H1 (cell line): ENCODE measurements around the gene LTA. TPM values are rescaled to one million over a fixed set of nuclear protein-coding genes. Genes with fewer than 3 reads are reported as not detected.
A peak's percentile ranks its signal among the peaks of the same experiment; 100 is the strongest.

Experiments
- CBX5 ChIP-seq: fragments of 300-800, 300-1000 bp; sonication (generic); IDR thresholded peaks from 2 replicates; pipeline ENCODE4 v1.7.1; 2016; ENCODE audit warnings: antibody characterized with exemption, low read length, low read depth
- CBX8 ChIP-seq: fragments of 300-800, 300-1000 bp; sonication (generic); IDR thresholded peaks from 2 replicates; pipeline ENCODE4 v1.7.1; 2016; ENCODE audit warnings: low read depth, low read length, borderline replicate concordance
- CEBPB ChIP-seq: IDR thresholded peaks from 2 replicates; pipeline ENCODE4 v1.6.1; 2012; ENCODE audit warnings: low read depth, low read length
- HDAC2 ChIP-seq, 2 experiments: fragments of 300-600 bp in 1 of 2; sonication (generic) in 1 of 2; IDR thresholded peaks; 2 replicates each; pipeline ENCODE4 v1.6.1; 2011 to 2012; ENCODE audit warnings: low read depth in 2 of 2, low read length in 2 of 2, mild to moderate bottlenecking in 2 of 2, moderate library complexity in 2 of 2, borderline replicate concordance in 1 of 2, inconsistent platforms in 1 of 2
- JUN ChIP-seq: IDR thresholded peaks from 2 replicates; pipeline ENCODE4 v1.6.1; 2011; ENCODE audit warnings: low read depth, mild to moderate bottlenecking, improper control_type of control experiment, low read length
- JUND ChIP-seq: IDR thresholded peaks from 2 replicates; pipeline ENCODE4 v1.6.1; 2011; ENCODE audit warnings: mild to moderate bottlenecking, improper control_type of control experiment, low read length
- KDM4A ChIP-seq: IDR thresholded peaks from one replicate; pipeline ENCODE4 v1.7.1; 2012; ENCODE audit warnings: low read depth, mild to moderate bottlenecking, moderate library complexity, low read length, inconsistent platforms; ENCODE audit not compliant: severe bottlenecking
- NANOG ChIP-seq: IDR thresholded peaks from 2 replicates; pipeline ENCODE4 v1.6.1; 2011; ENCODE audit warnings: low read length, low read depth, mild to moderate bottlenecking, inconsistent platforms; ENCODE audit not compliant: insufficient read depth, poor library complexity, severe bottlenecking
- PHF8 ChIP-seq: fragments of 200-600 bp; sonication (generic); conservative IDR thresholded peaks from 2 replicates; pipeline ENCODE4 v1.7.1; 2012; ENCODE audit warnings: low read depth, mild to moderate bottlenecking, inconsistent platforms, low read length, moderate library complexity
- POLR2A ChIP-seq, 2 experiments: IDR thresholded peaks; 1 replicate in 1 of 2; 2 replicates in 1 of 2; pipeline ENCODE4 v1.6.1; 2011; ENCODE audit warnings: low read depth in 2 of 2, low read length in 2 of 2, mild to moderate bottlenecking in 2 of 2; ENCODE audit errors: control extremely low read depth in 1 of 2
- POLR2AphosphoS5 ChIP-seq: IDR thresholded peaks from 2 replicates; pipeline ENCODE4 v1.6.1; 2011; ENCODE audit warnings: low read depth, low read length
- POU5F1 ChIP-seq: IDR thresholded peaks from 2 replicates; pipeline ENCODE4 v1.6.1; 2011; ENCODE audit warnings: low read depth, mild to moderate bottlenecking, low read length, moderate library complexity
- RFX5 ChIP-seq: IDR thresholded peaks from 2 replicates; pipeline ENCODE4 v1.6.1; 2011; ENCODE audit warnings: low read depth, low read length, improper control_type of control experiment, borderline replicate concordance
- SAP30 ChIP-seq: fragments of 300-600 bp; sonication (generic); IDR thresholded peaks from 2 replicates; pipeline ENCODE4 v1.7.1; 2012; ENCODE audit warnings: low read length, moderate library complexity, mild to moderate bottlenecking, inconsistent platforms; ENCODE audit not compliant: insufficient read depth, insufficient replicate concordance
- SIN3A ChIP-seq, 2 experiments: IDR thresholded peaks in 1 of 2; conservative IDR thresholded peaks in 1 of 2; 2 replicates each; pipeline ENCODE4 v1.6.1; 2011 to 2012; ENCODE audit warnings: low read length in 2 of 2, improper control_type of control experiment in 1 of 2, low read depth in 1 of 2, mild to moderate bottlenecking in 1 of 2
- SIX5 ChIP-seq: IDR thresholded peaks from 2 replicates; pipeline ENCODE4 v1.6.1; 2011; ENCODE audit warnings: mild to moderate bottlenecking, low read depth, low read length
- SP1 ChIP-seq: IDR thresholded peaks from 2 replicates; pipeline ENCODE4 v1.6.1; 2011; ENCODE audit warnings: low read depth, low read length
- SP4 ChIP-seq: IDR thresholded peaks from 2 replicates; pipeline ENCODE4 v1.6.1; 2012; ENCODE audit warnings: low read length, inconsistent platforms
- YY1 ChIP-seq: IDR thresholded peaks from 2 replicates; pipeline ENCODE4 v1.6.1; 2011; ENCODE audit warnings: low read depth, mild to moderate bottlenecking, low read length
- polyA plus RNA-seq, 7 experiments: library from polyadenylated mRNA; depleted of rRNA in 3 of 7; stranded (reverse) in 5 of 7; unstranded in 2 of 7; fragments of >200 nt in 5 of 7; fragments of 200-250 nt in 2 of 7; gene quantifications; 1 replicate in 5 of 7; 2 replicates in 1 of 7; 4 replicates in 1 of 7; pipeline versions ENCODE4 v1.2.1 to v1.2.3, GENCODE V29; 2011 to 2013; ENCODE audit warnings: missing spikeins in 2 of 7, mixed read lengths in 2 of 7
- total RNA-seq: library from RNA; stranded (reverse); fragmentation: NEBNext Ultra II Directional; extraction: Animal tissue kit (Norgen Biotek cat#: 25700); gene quantifications from 2 replicates; pipeline ENCODE4 v1.2.1, GENCODE V29; 2021
- TF ChIP-seq, protein P1 (sequence below): IDR thresholded peaks from 2 replicates; pipeline ENCODE4 v1.6.1; 2012; ENCODE audit warnings: inconsistent platforms
- TF ChIP-seq, protein P2 (sequence below): IDR thresholded peaks from 2 replicates; pipeline ENCODE4 v1.6.1; 2011; ENCODE audit warnings: low read depth, mild to moderate bottlenecking, low read length; ENCODE audit not compliant: insufficient read depth
- TF ChIP-seq, protein P3 (sequence below): IDR thresholded peaks from 2 replicates; pipeline ENCODE4 v1.6.1; 2011; ENCODE audit warnings: low read length, improper control_type of control experiment

LTA gene
- total and polyA plus RNA-seq, 2 of the 8 experiments (the other 6 are each of a cell fraction or from before 2014, with no cell fraction given) = not detected

DNA sequence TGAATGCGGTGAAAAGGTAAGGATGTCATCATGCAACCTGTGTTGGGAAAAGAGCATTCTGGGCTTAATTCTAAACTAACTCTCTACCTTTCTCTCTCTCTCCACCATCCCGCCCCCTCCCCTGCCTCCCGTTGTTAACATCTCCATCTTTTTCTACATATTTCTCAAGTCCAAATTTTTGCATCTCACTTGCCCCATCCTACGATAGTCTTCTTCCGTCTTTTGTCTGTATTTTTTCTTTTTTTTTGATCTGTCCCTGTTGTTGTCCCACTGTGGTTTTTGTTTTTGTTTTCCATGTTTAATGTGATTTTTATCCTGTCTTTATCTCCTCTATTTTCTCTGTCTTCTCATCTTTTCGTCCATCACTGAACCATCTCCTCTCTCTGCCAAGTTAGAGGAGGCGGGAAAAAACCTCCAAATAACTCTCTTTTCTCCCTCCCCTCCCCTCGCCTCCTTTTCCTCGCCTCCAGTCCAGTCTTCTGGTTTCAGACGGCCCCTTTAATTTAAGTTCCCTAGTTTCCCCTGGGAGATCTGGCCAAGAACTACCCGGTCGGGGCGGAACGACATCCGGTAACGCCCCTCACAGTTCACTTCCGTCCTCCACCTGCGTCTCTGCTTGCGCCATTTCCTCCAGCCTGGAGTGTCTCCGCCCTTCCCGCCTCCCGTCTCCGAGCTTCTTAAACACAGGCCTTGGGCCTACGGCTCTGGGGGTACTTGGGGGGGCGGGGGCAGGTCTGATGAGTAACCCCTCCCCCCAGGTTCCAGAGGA, 24.9 kb upstream of the LTA start, which contains the start of gene NFKBIL1 (continued):
- TF ChIP-seq CBX8 = no peak
- peak; percentile 22 to 74 for TF ChIP-seq POLR2A (IDR thresholded peaks at IDR 0.05; ENCODE audit: control extremely low read depth in 1 of 2, low read depth in 2 of 2, low read length in 2 of 2)
- TF ChIP-seq HDAC2 (IDR thresholded peaks at IDR 0.05; ENCODE audit: borderline replicate concordance in 1 of 2, low read depth in 2 of 2, low read length in 2 of 2) = no peak
- peak; percentile 54 for TF ChIP-seq POLR2AphosphoS5
- TF ChIP-seq, protein P1, sequence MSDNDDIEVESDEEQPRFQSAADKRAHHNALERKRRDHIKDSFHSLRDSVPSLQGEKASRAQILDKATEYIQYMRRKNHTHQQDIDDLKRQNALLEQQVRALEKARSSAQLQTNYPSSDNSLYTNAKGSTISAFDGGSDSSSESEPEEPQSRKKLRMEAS = peak; percentile 39; the same call in 1 of the 2 replicates
- peak in 1 of 2 experiments; percentile 80; a peak in 2 of 4 replicates for TF ChIP-seq SIN3A (conservative IDR thresholded peaks at IDR 0.05 in 1 of 2, IDR thresholded peaks at IDR 0.05 in 1 of 2; ENCODE audit: low read depth in 1 of 2, low read length in 2 of 2)
- TF ChIP-seq SIX5 = peak; percentile 66; the same call in 1 of the 2 replicates
- TF ChIP-seq, protein P2, sequence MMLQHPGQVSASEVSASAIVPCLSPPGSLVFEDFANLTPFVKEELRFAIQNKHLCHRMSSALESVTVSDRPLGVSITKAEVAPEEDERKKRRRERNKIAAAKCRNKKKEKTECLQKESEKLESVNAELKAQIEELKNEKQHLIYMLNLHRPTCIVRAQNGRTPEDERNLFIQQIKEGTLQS = no peak
- peak; percentile 59; the same call in 1 of the 2 replicates for TF ChIP-seq JUND
- peak; percentile 84 for TF ChIP-seq CEBPB
- TF ChIP-seq CBX5 = no peak
- TF ChIP-seq, protein P3, sequence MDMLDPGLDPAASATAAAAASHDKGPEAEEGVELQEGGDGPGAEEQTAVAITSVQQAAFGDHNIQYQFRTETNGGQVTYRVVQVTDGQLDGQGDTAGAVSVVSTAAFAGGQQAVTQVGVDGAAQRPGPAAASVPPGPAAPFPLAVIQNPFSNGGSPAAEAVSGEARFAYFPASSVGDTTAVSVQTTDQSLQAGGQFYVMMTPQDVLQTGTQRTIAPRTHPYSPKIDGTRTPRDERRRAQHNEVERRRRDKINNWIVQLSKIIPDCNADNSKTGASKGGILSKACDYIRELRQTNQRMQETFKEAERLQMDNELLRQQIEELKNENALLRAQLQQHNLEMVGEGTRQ = no peak
- TF ChIP-seq KDM4A = no peak
- peak; percentile 87 for TF ChIP-seq SP1
- peak; percentile 70 for TF ChIP-seq YY1
- TF ChIP-seq SAP30 = no peak
- peak; percentile 2 for TF ChIP-seq NANOG
- peak; percentile 88 for TF ChIP-seq SP4
- no peak for TF ChIP-seq POU5F1
- peak; percentile 29; the same call in 1 of the 2 replicates for TF ChIP-seq PHF8
- TF ChIP-seq JUN = no peak
- no peak for TF ChIP-seq RFX5
